DOHH2 (cell line): ENCODE measurements around the gene STAM2.
"Not testable (repeated sequence)": the region's sequence is repeated elsewhere in the genome, so short reads cannot be mapped to it uniquely, and the experiment has no call there.

Experiments
- H3F3A ChIP-seq: fragments of 200-600 bp; sonication (generic), shearing (Covaris generic); 2 replicates; pipeline ENCODE4 v1.6.0; 2016; ENCODE audit warnings: antibody characterized with exemption, mild to moderate bottlenecking; ENCODE audit not compliant: control insufficient read depth, insufficient read depth
- H3K27ac ChIP-seq: fragments of 200-600 bp; sonication (generic); 2 replicates; pipeline ENCODE4 v1.5.1; 2014; ENCODE audit warnings: low read depth, mild to moderate bottlenecking, low read length, moderate library complexity
- H3K27me3 ChIP-seq: fragments of 200-600 bp; sonication (generic); 2 replicates; pipeline ENCODE4 v1.6.1; 2014; ENCODE audit warnings: mild to moderate bottlenecking, low read length, mixed read lengths; ENCODE audit not compliant: control insufficient read depth
- H3K36me3 ChIP-seq: fragments of 200-600 bp; sonication (generic); 2 replicates; pipeline ENCODE4 v1.6.1; 2014; ENCODE audit warnings: mild to moderate bottlenecking, low read length, moderate library complexity, mixed read lengths; ENCODE audit not compliant: control insufficient read depth
- H3K4me1 ChIP-seq: fragments of 200-600 bp; sonication (generic); 2 replicates; pipeline ENCODE4 v1.6.1; 2014; ENCODE audit warnings: mild to moderate bottlenecking, low read length, mixed read lengths; ENCODE audit not compliant: control insufficient read depth
- H3K4me2 ChIP-seq: fragments of 200-600 bp; sonication (generic); 2 replicates; pipeline ENCODE4 v1.6.0; 2014; ENCODE audit warnings: mild to moderate bottlenecking, low read length, moderate library complexity
- H3K4me3 ChIP-seq: fragments of 200-600 bp; sonication (generic); 2 replicates; pipeline ENCODE4 v1.5.1; 2014; ENCODE audit warnings: mild to moderate bottlenecking, low read length, mixed read lengths
- H3K79me2 ChIP-seq: fragments of 200-600 bp; sonication (generic); 2 replicates; pipeline ENCODE4 v1.6.1; 2014; ENCODE audit warnings: mild to moderate bottlenecking, low read length, mixed read lengths; ENCODE audit not compliant: control insufficient read depth
- H3K9me2 ChIP-seq: fragments of 200-600 bp; sonication (generic); replicated peaks from 2 replicates; pipeline ENCODE4 v1.6.1; 2014; ENCODE audit warnings: mild to moderate bottlenecking, low read length, mixed read lengths; ENCODE audit not compliant: control insufficient read depth
- H3K9me3 ChIP-seq: fragments of 200-600 bp; sonication (generic); 2 replicates; pipeline ENCODE4 v1.6.1; 2014; ENCODE audit warnings: antibody characterized with exemption, low read length, mixed read lengths; ENCODE audit not compliant: control insufficient read depth, insufficient read depth
- H4K20me1 ChIP-seq: fragments of 200-600 bp; sonication (generic); 2 replicates; pipeline ENCODE4 v1.6.0; 2014; ENCODE audit warnings: low read depth, mild to moderate bottlenecking, antibody characterized with exemption, low read length, moderate library complexity; ENCODE audit not compliant: control insufficient read depth, insufficient read depth
- EZH2phosphoT487 ChIP-seq: fragments of 200-600 bp; sonication (generic); IDR thresholded peaks from 2 replicates; pipeline ENCODE4 v1.6.1; 2017; ENCODE audit warnings: borderline replicate concordance, mild to moderate bottlenecking, antibody characterized with exemption, low read length, moderate library complexity, mixed read lengths
- TF ChIP-seq, protein P1 (sequence below): fragments of 200-600 bp; sonication (generic); IDR thresholded peaks from one replicate; pipeline ENCODE4 v1.5.1; 2014; ENCODE audit warnings: antibody characterized with exemption, mild to moderate bottlenecking, low read depth, low read length; ENCODE audit not compliant: poor library complexity, severe bottlenecking

Gene STAM2

DNA sequence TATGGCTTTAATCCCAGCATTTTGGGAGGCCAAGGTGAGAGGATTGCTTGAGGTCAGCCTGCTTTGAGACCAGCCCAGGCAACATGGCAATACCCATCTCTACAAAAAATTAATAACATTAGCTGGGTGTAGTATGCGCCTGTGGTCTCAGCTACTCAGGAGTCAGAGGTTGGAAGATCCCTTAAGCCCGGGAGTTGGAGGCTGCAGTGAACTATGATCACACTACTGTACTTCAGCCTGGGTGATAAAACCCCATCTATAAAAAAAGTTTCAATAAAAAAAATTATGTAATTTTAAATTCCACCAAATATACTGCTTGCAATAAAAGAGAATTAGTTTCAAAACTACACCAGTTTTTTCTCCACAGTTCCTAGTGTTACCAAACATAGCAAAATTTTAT, 53.4 kb downstream of the STAM2 start:
- Histone ChIP-seq H4K20me1 (no peaks in the 10 kb centered on the region), H3K79me2 (no peaks in the 10 kb centered on the region), H3K4me3 (no peak overlapping the region), H3K4me1 (no peaks in the 10 kb centered on the region), H3F3A (no peaks in the 10 kb centered on the region), H3K4me2 (no peak overlapping the region), H3K36me3 (peaks cover 3% of the 10 kb centered on the region; the same call in 1 of the 2 replicates), H3K9me3 (no peaks in the 10 kb centered on the region), H3K9me2 (no peaks in the 10 kb centered on the region), H3K27me3 (no peaks in the 10 kb centered on the region), H3K27ac (no peak overlapping the region)
- TF ChIP-seq, protein P1, sequence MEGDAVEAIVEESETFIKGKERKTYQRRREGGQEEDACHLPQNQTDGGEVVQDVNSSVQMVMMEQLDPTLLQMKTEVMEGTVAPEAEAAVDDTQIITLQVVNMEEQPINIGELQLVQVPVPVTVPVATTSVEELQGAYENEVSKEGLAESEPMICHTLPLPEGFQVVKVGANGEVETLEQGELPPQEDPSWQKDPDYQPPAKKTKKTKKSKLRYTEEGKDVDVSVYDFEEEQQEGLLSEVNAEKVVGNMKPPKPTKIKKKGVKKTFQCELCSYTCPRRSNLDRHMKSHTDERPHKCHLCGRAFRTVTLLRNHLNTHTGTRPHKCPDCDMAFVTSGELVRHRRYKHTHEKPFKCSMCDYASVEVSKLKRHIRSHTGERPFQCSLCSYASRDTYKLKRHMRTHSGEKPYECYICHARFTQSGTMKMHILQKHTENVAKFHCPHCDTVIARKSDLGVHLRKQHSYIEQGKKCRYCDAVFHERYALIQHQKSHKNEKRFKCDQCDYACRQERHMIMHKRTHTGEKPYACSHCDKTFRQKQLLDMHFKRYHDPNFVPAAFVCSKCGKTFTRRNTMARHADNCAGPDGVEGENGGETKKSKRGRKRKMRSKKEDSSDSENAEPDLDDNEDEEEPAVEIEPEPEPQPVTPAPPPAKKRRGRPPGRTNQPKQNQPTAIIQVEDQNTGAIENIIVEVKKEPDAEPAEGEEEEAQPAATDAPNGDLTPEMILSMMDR: no peak
- TF ChIP-seq EZH2phosphoT487: no peak

DNA sequence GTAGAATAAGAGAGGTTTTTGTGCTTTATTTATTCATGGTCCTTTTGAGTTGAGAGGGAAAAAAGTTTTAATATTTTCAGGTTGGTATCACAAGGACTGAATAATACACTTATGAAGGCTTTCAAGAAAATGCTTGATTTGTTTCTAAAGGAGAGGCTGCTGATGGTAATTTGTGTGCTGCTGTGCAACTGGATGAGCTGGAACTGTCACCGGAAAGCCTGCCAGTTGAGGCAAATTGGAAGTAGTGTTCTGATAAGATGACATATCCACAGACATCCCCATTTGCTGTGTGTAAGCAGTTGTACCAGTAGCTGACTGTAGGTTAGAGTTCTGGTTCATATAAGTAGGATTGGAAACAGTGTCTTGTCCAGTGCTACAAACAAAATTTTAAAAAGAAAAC, 55.1 kb downstream of the STAM2 start:
- peaks cover 2% of the 10 kb centered on the region; the same call in 1 of the 2 replicates for H3K36me3 ChIP-seq
- no peaks in the 10 kb centered on the region for H3K9me2 ChIP-seq
- H3K27me3 ChIP-seq: no peaks in the 10 kb centered on the region
- H3K4me2 ChIP-seq: no peak overlapping the region
- no peaks in the 10 kb centered on the region for H3K4me1 ChIP-seq
- TF ChIP-seq, protein P1: no peak
- TF ChIP-seq EZH2phosphoT487: no peak
- H3K27ac ChIP-seq: no peak overlapping the region
- H3K79me2 ChIP-seq: no peaks in the 10 kb centered on the region
- H3F3A ChIP-seq: no peaks in the 10 kb centered on the region
- no peaks in the 10 kb centered on the region for H3K9me3 ChIP-seq
- no peak overlapping the region for H3K4me3 ChIP-seq
- H4K20me1 ChIP-seq: no peaks in the 10 kb centered on the region

DNA sequence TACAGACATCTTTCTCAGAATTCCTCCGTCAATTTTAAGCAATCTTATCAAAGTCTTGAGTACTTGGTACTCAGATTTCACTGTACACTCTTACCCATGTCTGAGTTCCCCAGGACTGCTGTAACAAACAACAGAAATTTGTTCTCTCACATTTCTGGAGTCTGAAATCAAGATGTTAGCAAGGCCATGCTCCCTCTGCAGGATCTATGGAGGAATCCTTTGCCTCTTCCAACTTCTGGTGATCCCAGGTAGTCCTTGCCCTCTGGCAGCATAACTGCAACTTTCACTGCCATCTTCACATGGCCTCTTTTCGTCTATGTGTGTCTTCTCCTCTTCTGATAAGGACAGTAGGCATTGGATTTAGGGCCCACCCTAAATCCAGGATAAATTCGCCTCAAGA, 59.6 kb downstream of the STAM2 start:
- H3K79me2 ChIP-seq: no peaks in the 10 kb centered on the region
- TF ChIP-seq EZH2phosphoT487: no peak
- TF ChIP-seq, protein P1: no peak
- no peak overlapping the region for H3K4me3 ChIP-seq
- no peaks in the 10 kb centered on the region for H3K36me3 ChIP-seq
- no peaks in the 10 kb centered on the region for H3K4me1 ChIP-seq
- no peaks in the 10 kb centered on the region for H3K9me2 ChIP-seq
- H3K27me3 ChIP-seq: no peaks in the 10 kb centered on the region; the same call in 1 of the 2 replicates
- H3F3A ChIP-seq: no peaks in the 10 kb centered on the region
- no peaks in the 10 kb centered on the region for H3K9me3 ChIP-seq
- no peak overlapping the region for H3K27ac ChIP-seq
- H3K4me2 ChIP-seq: no peak overlapping the region
- H4K20me1 ChIP-seq: no peaks in the 10 kb centered on the region

DNA sequence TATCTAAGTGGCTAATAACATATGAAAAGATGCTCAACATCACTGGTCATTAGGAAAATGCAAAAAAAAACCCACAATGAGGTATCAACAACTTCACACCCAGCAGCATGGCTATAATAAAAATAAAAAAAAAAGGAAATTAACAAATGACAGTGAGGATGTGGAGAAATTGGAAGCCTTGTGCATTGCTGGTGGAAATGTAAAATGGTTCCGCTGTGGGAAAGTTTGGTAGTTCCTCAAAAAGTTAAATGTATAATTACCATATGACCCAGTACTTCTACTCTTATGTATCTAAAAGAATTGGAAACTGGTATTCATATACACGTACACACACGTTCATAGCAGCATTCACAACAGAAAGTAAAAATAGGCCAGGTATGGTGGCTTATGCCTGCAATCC, 61.2 kb downstream of the STAM2 start:
- Histone ChIP-seq H3K9me2 (no peaks in the 10 kb centered on the region), H3K27me3 (no peaks in the 10 kb centered on the region; the same call in 1 of the 2 replicates), H3K36me3 (no peaks in the 10 kb centered on the region), H3K4me1 (no peaks in the 10 kb centered on the region), H3K79me2 (no peaks in the 10 kb centered on the region), H3F3A (no peaks in the 10 kb centered on the region), H3K4me2 (no peak overlapping the region), H3K4me3 (no peak overlapping the region), H3K27ac (no peak overlapping the region), H4K20me1 (no peaks in the 10 kb centered on the region), H3K9me3 (no peaks in the 10 kb centered on the region)
- no peak for TF ChIP-seq EZH2phosphoT487
- TF ChIP-seq, protein P1: no peak

DNA sequence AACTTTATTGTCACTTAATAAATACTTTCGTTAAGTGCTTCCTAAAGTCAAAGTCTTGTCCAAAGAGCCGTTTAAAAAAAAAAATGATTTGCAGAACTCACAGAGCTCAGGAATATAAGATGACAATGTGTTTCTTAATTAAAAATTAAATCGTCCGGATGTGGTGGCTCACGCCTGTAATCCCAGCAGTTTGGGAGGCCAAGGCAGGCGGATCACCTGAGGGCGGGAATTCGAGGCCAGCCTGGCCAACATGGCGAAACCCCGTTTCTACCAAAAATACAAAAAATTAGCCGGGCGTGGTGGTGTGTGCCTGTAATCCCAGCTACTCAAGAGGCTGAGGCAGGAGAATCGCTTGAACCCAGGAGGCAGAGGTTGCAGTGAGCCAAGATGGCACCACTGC, 68.4 kb downstream of the STAM2 start:
- H3K36me3 ChIP-seq, H3K9me3 ChIP-seq, H3K4me1 ChIP-seq, H3K27ac ChIP-seq, H3K79me2 ChIP-seq, H3K27me3 ChIP-seq, H3K4me2 ChIP-seq, H3K9me2 ChIP-seq, H4K20me1 ChIP-seq, H3F3A ChIP-seq, H3K4me3 ChIP-seq: not testable (repeated sequence)
